Jurkat, Clone E6-1 (cell line): Measurements from ENCODE around the gene INSM1.

Experiments used
- DNase-seq: peaks from one replicate; pipeline ENCODE4 v3.0.0-alpha.2; 2011; ENCODE audit warnings: low read depth, low spot score
- H3K4me3 ChIP-seq: 2 replicates; pipeline ENCODE4 v1.5.1; 2011; ENCODE audit warnings: mild to moderate bottlenecking, low read length, control low read depth, moderate library complexity

INSM1 gene

GRCh38 chr20:20411836-20412235 lies 43.9 kb downstream of the INSM1 start:
- DNase-seq = no peak

GRCh38 chr20:20412750-20413149 lies 44.8 kb downstream of the INSM1 start:
- DNase-seq = no peak
- H3K4me3 ChIP-seq = no peak overlapping the region

More at GRCh38 chr20:20411836-20412235, 43.9 kb downstream of the INSM1 start:
- H3K4me3 ChIP-seq = no peak overlapping the region

- no peak overlapping the region for H3K4me3 ChIP-seq
- no peak for DNase-seq
Measured at GRCh38 chr20:20413810-20414281, 45.9 kb downstream of the INSM1 start.

GRCh38 chr20:20414640-20415220 lies 46.8 kb downstream of the INSM1 start:
- DNase-seq = no peak
- H3K4me3 ChIP-seq = no peak overlapping the region

- no peak for DNase-seq
- H3K4me3 ChIP-seq = no peak overlapping the region
Measured at GRCh38 chr20:20415321-20415720, 47.4 kb downstream of the INSM1 start.

GRCh38 chr20:20417876-20418676 lies 50.2 kb downstream of the INSM1 start:
- DNase-seq = peak; percentile 81
- H3K4me3 ChIP-seq = no peak overlapping the region
